ENCODE measurements around the gene MLYCD.

The MLYCD gene

GRCh38 chr16:83886199-83886971 is 12.5 kb upstream of the MLYCD start:
- no peaks in the 10 kb centered on the region for H3K4me1 Mint-ChIP-seq (ENCODE audit: low read depth)
- DNase-seq (ENCODE audit: low spot score), result no peak

GRCh38 chr16:83887080-83887479 is 11.8 kb upstream of the MLYCD start:
- no peaks in the 10 kb centered on the region for H3K4me1 Mint-ChIP-seq (ENCODE audit: low read depth)
- H3K27ac Mint-ChIP-seq, result no peak overlapping the region
- no peaks in the 10 kb centered on the region for H3K36me3 Mint-ChIP-seq (ENCODE audit: low read depth)
- no peak overlapping the region for H3K4me3 Mint-ChIP-seq
- peaks cover 4% of the 10 kb centered on the region for H3K9me3 Mint-ChIP-seq
- no peak for DNase-seq (ENCODE audit: low spot score)
- H3K27me3 Mint-ChIP-seq (ENCODE audit: low read depth), result peaks cover 4% of the 10 kb centered on the region

More at GRCh38 chr16:83886199-83886971, 12.5 kb upstream of the MLYCD start:
- peaks cover under 1% of the 10 kb centered on the region for H3K9me3 Mint-ChIP-seq
- H3K27ac Mint-ChIP-seq, result no peak overlapping the region
- no peak overlapping the region for H3K4me3 Mint-ChIP-seq
- no peaks in the 10 kb centered on the region for H3K36me3 Mint-ChIP-seq (ENCODE audit: low read depth)
- peaks cover 4% of the 10 kb centered on the region for H3K27me3 Mint-ChIP-seq (ENCODE audit: low read depth)

DNA sequence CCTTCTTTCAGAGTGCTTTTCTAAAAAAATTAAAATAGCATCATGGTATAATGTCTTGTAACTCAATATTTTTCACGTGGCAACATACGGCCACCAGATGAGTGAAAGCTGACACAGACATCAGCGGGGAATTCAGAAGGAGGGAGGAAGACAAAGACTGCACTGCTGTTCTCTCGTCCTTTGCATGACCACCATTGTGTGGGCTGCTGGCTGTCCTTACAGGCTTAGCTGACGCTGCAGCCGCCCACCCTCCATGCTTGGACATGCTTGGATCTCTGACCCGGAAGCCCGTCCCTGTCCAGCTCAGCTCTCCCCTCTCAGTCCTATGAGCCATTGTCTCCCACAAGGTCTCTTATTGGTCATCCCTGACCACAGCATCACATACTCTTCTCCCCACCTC is 11.4 kb upstream of the MLYCD start:
- Mint-ChIP-seq H3K27me3 (ENCODE audit: low read depth) (peaks cover 6% of the 10 kb centered on the region), H3K4me1 (ENCODE audit: low read depth) (no peaks in the 10 kb centered on the region), H3K4me3 (no peak overlapping the region), H3K9me3 (peaks cover 4% of the 10 kb centered on the region), H3K36me3 (ENCODE audit: low read depth) (no peaks in the 10 kb centered on the region), H3K27ac (no peak overlapping the region)
- no peak for DNase-seq (ENCODE audit: low spot score)

- no peak for DNase-seq (ENCODE audit: low spot score)
- Mint-ChIP-seq H3K36me3 (ENCODE audit: low read depth) (no peaks in the 10 kb centered on the region), H3K27me3 (ENCODE audit: low read depth) (peaks cover 7% of the 10 kb centered on the region), H3K4me1 (ENCODE audit: low read depth) (no peaks in the 10 kb centered on the region), H3K9me3 (peaks cover 4% of the 10 kb centered on the region), H3K4me3 (no peak overlapping the region), H3K27ac (no peak overlapping the region)
Observed at GRCh38 chr16:83888672-83889044, 10.3 kb upstream of the MLYCD start.

GRCh38 chr16:83890359-83890758 is 8.6 kb upstream of the MLYCD start:
- Mint-ChIP-seq H3K9me3 (peaks cover 4% of the 10 kb centered on the region), H3K27ac (no peak overlapping the region), H3K27me3 (ENCODE audit: low read depth) (peaks cover 7% of the 10 kb centered on the region), H3K4me1 (ENCODE audit: low read depth) (no peaks in the 10 kb centered on the region), H3K36me3 (ENCODE audit: low read depth) (no peaks in the 10 kb centered on the region), H3K4me3 (no peak overlapping the region)
- no peak for DNase-seq (ENCODE audit: low spot score)

- H3K9me3 Mint-ChIP-seq, result peaks cover 4% of the 10 kb centered on the region
Observed at GRCh38 chr16:83891742-83892141, 7.2 kb upstream of the MLYCD start.

DNA sequence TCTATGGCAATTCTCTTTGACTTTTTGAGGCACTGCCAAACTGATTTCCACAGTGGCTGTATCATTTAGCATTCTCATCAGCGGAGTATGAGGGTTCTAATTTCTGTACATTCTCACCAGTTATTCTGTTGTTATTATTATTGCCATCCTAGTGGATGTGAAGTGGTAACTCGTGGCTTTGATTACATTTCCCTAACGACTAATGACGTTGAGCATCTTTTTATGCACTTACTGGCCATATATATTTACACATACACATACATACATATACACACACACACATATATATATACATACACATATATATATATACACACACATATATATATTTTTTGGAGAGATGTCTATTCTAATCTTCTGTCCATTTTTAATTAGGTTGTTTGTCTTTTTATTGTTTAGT is 3.7 kb upstream of the MLYCD start:
- peaks cover 4% of the 10 kb centered on the region for H3K9me3 Mint-ChIP-seq
- H3K36me3 Mint-ChIP-seq (ENCODE audit: low read depth), result peaks cover 3% of the 10 kb centered on the region
- peaks cover 11% of the 10 kb centered on the region for H3K27me3 Mint-ChIP-seq (ENCODE audit: low read depth)
- peaks cover 16% of the 10 kb centered on the region for H3K4me1 Mint-ChIP-seq (ENCODE audit: low read depth)
- no peak for DNase-seq (ENCODE audit: low spot score)
- H3K4me3 Mint-ChIP-seq, result no peak overlapping the region
- no peak overlapping the region for H3K27ac Mint-ChIP-seq

More at GRCh38 chr16:83891742-83892141, 7.2 kb upstream of the MLYCD start:
- DNase-seq (ENCODE audit: low spot score), result no peak
- no peaks in the 10 kb centered on the region for H3K36me3 Mint-ChIP-seq (ENCODE audit: low read depth)
- no peak overlapping the region for H3K4me3 Mint-ChIP-seq
- peaks cover 4% of the 10 kb centered on the region for H3K27me3 Mint-ChIP-seq (ENCODE audit: low read depth)
- H3K27ac Mint-ChIP-seq, result no peak overlapping the region
- H3K4me1 Mint-ChIP-seq (ENCODE audit: low read depth), result no peaks in the 10 kb centered on the region

DNA sequence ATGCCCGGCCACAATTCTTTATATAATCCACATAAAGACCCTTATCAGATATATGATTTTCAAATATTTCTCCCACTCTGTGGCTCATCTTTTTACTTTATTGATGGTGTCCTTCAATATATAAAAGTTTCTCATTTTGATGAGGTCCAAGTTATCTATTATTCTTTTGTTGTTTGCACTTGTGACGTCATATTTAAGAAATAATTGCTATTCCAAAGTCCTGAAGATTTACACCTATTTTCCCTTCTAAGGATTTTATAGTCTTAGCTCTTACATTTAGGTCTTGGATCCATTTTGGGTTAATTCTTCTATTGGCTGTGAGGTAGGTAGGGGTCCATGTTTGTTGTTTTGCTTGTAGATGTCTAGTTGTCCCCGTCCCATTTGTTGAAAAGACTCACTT is 3.0 kb upstream of the MLYCD start:
- H3K4me1 Mint-ChIP-seq (ENCODE audit: low read depth), result peaks cover 18% of the 10 kb centered on the region
- H3K36me3 Mint-ChIP-seq (ENCODE audit: low read depth), result peaks cover 3% of the 10 kb centered on the region
- no peak overlapping the region for H3K27ac Mint-ChIP-seq
- peaks cover 11% of the 10 kb centered on the region for H3K27me3 Mint-ChIP-seq (ENCODE audit: low read depth)
- DNase-seq (ENCODE audit: low spot score), result no peak
- no peak overlapping the region for H3K4me3 Mint-ChIP-seq
- H3K9me3 Mint-ChIP-seq, result peaks cover 4% of the 10 kb centered on the region

GRCh38 chr16:83899272-83899897 is 470 bp downstream of the MLYCD start:
- DNase-seq (ENCODE audit: low spot score), result peak; percentile 43
- Mint-ChIP-seq H3K36me3 (ENCODE audit: low read depth) (peaks cover 5% of the 10 kb centered on the region), H3K4me3 (peak overlapping the region; percentile 99), H3K4me1 (ENCODE audit: low read depth) (peaks cover 23% of the 10 kb centered on the region), H3K9me3 (no peaks in the 10 kb centered on the region), H3K27ac (peak overlapping the region; percentile 86), H3K27me3 (ENCODE audit: low read depth) (peaks cover 9% of the 10 kb centered on the region)

GRCh38 chr16:83899978-83900377 is 1.1 kb downstream of the MLYCD start:
- H3K4me3 Mint-ChIP-seq, result peak overlapping the region; percentile 99
- DNase-seq (ENCODE audit: low spot score), result no peak
- H3K4me1 Mint-ChIP-seq (ENCODE audit: low read depth), result peaks cover 23% of the 10 kb centered on the region
- peaks cover 5% of the 10 kb centered on the region for H3K36me3 Mint-ChIP-seq (ENCODE audit: low read depth)
- H3K9me3 Mint-ChIP-seq, result no peaks in the 10 kb centered on the region
- H3K27ac Mint-ChIP-seq, result peak overlapping the region; percentile 86
- H3K27me3 Mint-ChIP-seq (ENCODE audit: low read depth), result peaks cover 9% of the 10 kb centered on the region

- H3K36me3 Mint-ChIP-seq (ENCODE audit: low read depth), result peaks cover 5% of the 10 kb centered on the region
- H3K9me3 Mint-ChIP-seq, result no peaks in the 10 kb centered on the region
- no peak overlapping the region for H3K27ac Mint-ChIP-seq
- H3K4me3 Mint-ChIP-seq, result peak overlapping the region; percentile 99
- DNase-seq (ENCODE audit: low spot score), result no peak
- H3K4me1 Mint-ChIP-seq (ENCODE audit: low read depth), result peaks cover 23% of the 10 kb centered on the region
- peaks cover 9% of the 10 kb centered on the region for H3K27me3 Mint-ChIP-seq (ENCODE audit: low read depth)
Observed at GRCh38 chr16:83900571-83900970, 1.7 kb downstream of the MLYCD start.

GRCh38 chr16:83901101-83901500 is 2.2 kb downstream of the MLYCD start:
- DNase-seq (ENCODE audit: low spot score), result no peak
- H3K36me3 Mint-ChIP-seq (ENCODE audit: low read depth), result peaks cover 5% of the 10 kb centered on the region
- H3K27ac Mint-ChIP-seq, result no peak overlapping the region
- peak overlapping the region; percentile 6 for H3K4me3 Mint-ChIP-seq
- no peaks in the 10 kb centered on the region for H3K9me3 Mint-ChIP-seq
- H3K4me1 Mint-ChIP-seq (ENCODE audit: low read depth), result peaks cover 23% of the 10 kb centered on the region
- peaks cover 9% of the 10 kb centered on the region for H3K27me3 Mint-ChIP-seq (ENCODE audit: low read depth)

DNA sequence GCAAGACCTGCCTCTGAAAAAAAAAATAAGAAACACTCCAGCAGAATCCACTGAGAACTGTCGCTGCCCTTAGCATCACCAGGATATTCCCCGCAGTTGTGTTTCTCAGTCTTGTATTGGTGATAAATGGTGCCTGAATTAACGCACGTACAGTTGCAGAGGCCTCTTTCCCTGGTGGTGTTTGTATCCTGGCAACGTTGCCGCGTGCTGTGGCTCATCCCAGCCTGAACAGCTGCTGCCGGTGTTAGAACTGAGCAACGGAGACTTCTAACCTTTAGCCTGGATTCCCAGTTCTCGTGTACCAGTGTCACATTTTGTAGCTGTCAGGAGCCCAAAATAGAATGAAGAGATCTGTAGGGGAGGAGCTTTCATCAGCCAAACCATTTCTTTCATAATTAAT is 4.8 kb downstream of the MLYCD start:
- Mint-ChIP-seq H3K9me3 (no peaks in the 10 kb centered on the region), H3K4me3 (no peak overlapping the region), H3K4me1 (ENCODE audit: low read depth) (peaks cover 13% of the 10 kb centered on the region), H3K36me3 (ENCODE audit: low read depth) (peaks cover 10% of the 10 kb centered on the region), H3K27ac (no peak overlapping the region), H3K27me3 (ENCODE audit: low read depth) (no peaks in the 10 kb centered on the region)
- DNase-seq (ENCODE audit: low spot score), result no peak

DNA sequence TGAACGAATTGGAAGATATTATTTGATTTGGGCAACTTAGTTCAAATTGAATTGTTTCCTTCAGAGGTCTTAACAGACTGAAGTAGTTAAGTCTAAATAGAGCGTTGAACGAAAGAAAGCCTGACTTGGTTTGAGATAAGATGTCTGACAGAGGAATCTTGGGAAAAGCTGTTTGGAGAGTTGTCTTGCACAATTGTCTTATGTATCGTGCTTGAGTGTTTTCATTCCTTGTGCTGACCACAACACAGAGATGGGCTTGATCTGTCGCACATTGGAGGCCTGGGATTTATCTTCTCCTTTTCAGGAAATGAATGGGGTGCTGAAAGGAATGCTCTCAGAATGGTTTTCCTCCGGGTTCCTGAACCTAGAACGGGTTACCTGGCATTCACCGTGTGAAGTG is 7.8 kb downstream of the MLYCD start:
- H3K4me1 Mint-ChIP-seq (ENCODE audit: low read depth), result peaks cover 4% of the 10 kb centered on the region
- no peak overlapping the region for H3K4me3 Mint-ChIP-seq
- H3K36me3 Mint-ChIP-seq (ENCODE audit: low read depth), result peaks cover 11% of the 10 kb centered on the region
- H3K27me3 Mint-ChIP-seq (ENCODE audit: low read depth), result no peaks in the 10 kb centered on the region
- no peaks in the 10 kb centered on the region for H3K9me3 Mint-ChIP-seq
- no peak overlapping the region for H3K27ac Mint-ChIP-seq
- DNase-seq (ENCODE audit: low spot score), result no peak
